ENCODE results near the gene EPHB1. TPM values are rescaled to one million over a fixed set of nuclear protein-coding genes. Genes with fewer than 3 reads are reported as not detected.

Gene EPHB1
- total and polyA plus RNA-seq, 2 of the 13 experiments (the other 11 are each of a cell fraction or from before 2014, with no cell fraction given): 0.07 to 0.21 TPM

- TF ChIP-seq, protein P1, sequence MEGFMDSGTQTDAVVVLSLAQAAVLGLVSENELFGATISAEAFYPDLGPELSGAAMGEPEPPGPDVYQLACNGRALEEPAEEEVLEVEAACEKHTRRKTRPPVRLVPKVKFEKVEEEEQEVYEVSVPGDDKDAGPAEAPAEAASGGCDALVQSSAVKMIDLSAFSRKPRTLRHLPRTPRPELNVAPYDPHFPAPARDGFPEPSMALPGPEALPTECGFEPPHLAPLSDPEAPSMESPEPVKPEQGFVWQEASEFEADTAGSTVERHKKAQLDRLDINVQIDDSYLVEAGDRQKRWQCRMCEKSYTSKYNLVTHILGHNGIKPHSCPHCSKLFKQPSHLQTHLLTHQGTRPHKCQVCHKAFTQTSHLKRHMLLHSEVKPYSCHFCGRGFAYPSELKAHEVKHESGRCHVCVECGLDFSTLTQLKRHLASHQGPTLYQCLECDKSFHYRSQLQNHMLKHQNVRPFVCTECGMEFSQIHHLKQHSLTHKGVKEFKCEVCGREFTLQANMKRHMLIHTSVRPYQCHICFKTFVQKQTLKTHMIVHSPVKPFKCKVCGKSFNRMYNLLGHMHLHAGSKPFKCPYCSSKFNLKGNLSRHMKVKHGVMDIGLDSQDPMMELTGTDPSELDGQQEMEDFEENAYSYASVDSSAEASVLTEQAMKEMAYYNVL (CRISPR knock-in tag; IDR thresholded peaks at IDR 0.05; ENCODE audit: borderline replicate concordance): no peak
- TF ChIP-seq ARID2 (CRISPR knock-in tag; IDR thresholded peaks at IDR 0.05; ENCODE audit: borderline replicate concordance) (no peak), ZHX2 (IDR thresholded peaks at IDR 0.05; ENCODE audit: low read depth) (no peak), ZHX2 (CRISPR knock-in tag; IDR thresholded peaks at IDR 0.05; ENCODE audit: borderline replicate concordance) (no peak), ZNF772 (CRISPR knock-in tag; IDR thresholded peaks at IDR 0.05) (no peak), POGZ (CRISPR knock-in tag; IDR thresholded peaks at IDR 0.05) (no peak), RAD51 (IDR thresholded peaks at IDR 0.05; ENCODE audit: borderline replicate concordance) (no peak)
Measured at GRCh38 chr3:134852893-134853351, 57.9 kb downstream of the EPHB1 start (continued).
